NCI-H1436 treated with DMSO at 0.1 percent for 48 hours (cell line): ENCODE results near the gene REPS2.

Experiments used
- DNase-seq: peaks from one replicate; lab custom pipeline; 2025; lab: John Stamatoyannopoulos, UW

Gene REPS2

DNA sequence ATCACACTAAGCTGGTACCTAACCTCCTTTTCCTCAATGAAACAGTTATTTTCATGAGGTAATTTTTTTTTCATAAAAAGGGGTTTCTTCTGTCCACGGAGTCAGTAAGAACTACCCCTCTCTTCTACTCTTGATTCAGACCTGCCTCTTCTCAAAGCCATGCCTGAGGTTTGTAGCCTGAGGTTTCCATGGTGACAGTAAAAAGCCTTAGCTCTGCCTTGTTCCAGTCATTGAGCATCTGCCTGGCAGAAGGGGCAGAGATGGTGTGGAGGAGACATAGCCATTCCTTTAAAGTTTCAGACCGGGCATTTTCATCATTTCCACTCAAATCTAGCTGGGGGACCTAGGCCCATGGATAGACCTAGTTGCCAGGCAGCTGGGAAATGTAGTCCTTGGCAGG lies 135.5 kb downstream of the REPS2 start:
- no peak for DNase-seq

DNA sequence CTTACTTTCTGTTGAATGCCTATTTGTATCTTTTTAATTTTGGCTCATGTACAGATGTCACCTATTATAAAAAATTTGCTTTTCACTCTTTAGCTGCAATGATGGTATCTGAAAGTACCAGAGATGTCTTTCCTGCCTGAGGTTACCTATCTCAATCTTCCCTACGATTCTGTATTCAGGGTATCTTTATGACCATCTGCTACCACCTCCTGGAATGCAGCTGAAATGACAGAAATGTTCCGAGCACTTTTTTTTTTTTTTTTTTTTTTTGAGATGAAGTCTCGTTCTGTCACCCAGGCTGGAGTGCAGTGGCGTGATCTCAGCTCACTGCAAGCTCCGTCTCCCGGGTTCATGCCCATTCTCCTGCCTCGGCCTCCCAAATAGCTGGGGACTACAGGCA lies 136.4 kb downstream of the REPS2 start:
- DNase-seq: no peak

DNA sequence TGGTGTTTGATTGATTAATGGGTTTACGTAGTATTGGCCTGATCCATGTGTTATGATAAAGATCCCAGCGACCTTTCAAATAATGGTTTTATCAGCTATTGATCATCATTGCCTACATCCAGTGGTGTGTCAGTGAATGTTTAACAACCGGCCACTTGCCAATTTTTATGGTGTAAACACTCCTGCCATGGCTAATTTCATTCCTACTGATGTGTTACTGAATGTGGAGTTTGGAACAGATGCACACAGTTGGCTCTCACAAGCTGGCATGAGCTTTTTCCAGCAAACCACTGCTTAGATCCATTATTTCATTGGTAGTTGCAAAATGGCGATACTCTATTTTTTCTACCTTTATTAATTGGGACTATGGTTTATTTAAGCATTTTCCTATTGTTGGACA lies 139.9 kb downstream of the REPS2 start:
- no peak for DNase-seq

DNA sequence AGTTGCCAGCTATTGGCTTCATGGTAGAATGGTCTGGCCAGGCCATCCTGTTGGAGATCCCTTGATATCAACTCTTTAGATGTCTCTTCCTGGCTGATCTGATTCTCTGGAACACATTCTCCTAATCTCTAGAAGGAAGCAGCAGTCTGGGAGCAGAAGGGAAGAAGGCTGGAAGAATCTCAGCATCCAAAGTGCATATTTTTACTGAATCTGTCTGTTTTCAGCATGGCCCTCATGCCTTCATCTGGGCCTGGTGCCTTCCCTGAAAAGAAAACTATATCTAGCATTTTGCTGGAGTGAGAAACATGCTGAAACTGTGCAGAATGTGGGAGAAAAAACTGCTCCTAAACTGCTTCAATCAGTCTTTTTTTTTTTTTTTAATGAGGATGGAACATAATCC lies 148.7 kb downstream of the REPS2 start:
- DNase-seq: no peak

DNA sequence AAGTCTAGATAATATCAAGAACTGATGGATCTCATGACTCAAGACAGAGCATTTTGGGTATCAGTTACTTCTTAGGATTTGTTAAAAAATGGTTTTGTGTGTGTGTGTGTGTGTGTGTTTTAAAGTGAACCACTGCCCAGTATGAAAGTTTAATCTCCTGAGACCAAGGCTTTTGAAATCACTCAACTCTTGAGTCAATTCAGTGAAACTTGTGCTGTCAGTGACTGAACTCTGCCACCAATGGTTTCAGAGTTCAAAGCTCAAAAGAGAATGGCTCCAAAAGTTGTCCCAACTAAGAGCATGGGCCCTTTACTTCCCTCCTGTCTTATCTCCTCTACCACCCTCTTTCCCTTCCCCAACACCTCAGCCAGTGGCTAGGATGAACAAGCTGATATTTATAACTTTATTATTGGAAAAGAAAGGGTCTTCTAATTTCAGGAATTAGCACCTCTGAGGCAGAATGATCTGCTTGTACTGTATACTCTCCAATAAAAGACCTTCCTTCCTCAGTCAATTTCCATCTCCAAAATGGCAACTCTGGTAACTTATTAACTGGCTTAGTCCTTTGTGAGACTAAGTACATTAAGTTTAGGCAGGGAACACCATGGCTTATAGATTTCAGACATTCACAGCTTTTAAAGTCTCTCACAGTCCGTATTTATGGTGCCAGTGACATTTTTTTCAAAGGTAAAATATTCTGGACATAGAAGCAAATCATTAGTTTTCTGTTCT lies 152.2 kb downstream of the REPS2 start:
- DNase-seq: no peak

DNA sequence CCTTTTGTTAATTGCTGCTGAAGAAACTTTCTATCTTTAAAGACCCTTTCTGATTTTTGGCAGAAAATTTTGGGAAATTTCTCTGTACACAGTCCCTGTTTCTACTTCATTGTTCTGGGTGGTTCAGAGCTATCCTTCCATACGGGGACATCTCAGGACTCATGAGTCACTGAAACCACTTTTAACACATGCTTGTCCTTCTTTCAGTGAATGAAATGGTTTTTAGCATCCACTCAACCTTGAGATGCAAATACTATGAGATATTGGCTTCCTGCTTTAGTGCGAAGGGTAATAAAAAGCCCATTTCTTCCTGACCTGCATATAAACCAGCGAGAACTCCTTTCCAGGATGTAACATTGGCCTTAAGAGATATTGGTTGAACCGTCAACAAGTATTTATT lies 158.0 kb downstream of the REPS2 start:
- no peak for DNase-seq

DNA sequence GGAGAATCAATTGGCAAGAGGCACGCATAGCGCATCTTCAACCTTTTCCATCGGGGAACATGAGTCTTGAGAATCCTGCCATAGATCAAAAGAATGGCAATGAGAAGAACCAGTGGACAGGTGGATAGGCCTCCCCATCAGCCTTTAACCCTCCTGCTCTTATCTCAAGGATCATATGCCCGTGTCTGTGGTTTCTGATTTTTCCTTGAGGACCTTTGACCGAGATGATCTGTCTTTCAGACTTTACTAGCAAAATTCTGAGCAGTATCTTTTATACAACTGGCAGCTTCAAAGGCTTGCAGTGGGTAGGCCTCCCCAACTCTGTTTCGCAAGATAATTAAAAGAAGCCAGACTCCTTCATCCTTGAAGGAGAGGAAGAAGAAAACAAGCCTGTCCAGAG lies 174.4 kb downstream of the REPS2 start:
- DNase-seq: no peak

DNA sequence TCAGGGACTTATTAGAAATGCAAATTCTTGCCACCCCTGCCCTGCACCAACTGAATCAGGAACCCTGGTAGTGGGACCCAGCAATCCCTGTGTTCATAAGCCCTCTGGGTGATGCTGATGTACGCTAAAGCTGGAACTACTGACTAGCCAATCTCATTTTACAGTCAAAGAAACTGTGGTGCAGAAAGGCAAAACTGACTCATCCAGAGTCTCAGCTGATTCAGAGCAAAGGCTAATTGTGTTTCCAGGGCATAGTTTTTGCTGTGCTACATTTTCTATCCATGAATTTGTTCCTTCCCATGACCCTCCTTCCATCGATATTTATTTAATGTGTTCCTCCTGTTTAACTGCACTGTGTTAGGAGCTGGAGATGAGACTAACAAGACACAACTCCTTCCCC lies 207.5 kb downstream of the REPS2 start:
- DNase-seq: no peak

DNA sequence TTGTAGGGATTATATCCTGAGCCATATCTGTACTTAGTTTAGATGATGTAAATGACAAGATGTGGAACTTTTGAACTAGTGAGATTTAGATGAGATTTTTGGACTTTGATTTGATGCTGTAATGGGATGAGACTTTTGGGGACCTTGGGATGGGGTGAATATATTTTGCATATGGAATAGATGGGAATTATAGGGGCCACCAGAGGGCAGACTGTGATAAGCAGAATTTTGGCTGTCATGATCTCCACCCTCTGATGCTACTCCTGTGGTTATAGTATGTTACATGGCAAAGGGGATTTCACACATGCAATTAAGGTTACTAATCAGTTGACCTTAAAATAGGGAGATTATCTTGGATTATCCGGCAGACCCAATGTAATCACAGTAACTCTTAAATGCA lies 214.5 kb downstream of the REPS2 start:
- DNase-seq: no peak

DNA sequence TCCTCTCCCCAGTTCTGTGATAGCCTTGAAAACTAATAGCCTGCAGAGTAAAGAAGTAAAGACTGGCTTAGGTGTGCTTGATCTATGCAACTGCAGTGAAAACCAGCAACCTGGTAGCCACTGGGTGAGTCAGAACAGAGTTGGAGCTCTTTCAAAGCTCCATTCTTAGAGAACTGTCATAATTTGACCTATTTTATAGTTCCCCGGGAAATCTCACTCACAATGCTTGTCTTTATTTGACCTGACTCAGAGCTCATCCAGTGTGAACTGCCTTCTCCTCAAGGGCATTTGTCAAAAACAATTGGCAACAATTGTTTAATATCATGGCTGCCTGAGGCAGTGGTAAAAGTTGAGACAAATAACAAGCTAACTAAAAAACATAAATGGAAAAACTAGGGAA lies 215.5 kb downstream of the REPS2 start:
- no peak for DNase-seq

DNA sequence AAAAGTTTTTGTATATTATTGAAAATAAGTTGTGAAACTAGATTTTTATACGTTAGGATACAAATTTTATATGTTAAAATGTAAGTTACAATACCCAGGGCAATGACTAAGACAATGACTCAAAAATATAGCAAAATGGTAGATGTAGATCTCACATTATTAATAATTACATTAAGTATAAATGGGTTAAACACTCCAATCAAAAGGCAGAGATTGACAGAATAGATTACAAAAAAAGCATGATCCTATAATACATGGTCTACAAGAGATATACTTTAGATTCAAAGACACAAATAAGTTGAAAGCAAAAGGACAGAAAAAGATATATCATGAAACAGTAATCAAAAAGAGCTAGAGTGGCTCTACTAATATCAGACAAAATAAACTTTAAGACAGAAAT lies 217.6 kb downstream of the REPS2 start:
- DNase-seq: no peak

DNA sequence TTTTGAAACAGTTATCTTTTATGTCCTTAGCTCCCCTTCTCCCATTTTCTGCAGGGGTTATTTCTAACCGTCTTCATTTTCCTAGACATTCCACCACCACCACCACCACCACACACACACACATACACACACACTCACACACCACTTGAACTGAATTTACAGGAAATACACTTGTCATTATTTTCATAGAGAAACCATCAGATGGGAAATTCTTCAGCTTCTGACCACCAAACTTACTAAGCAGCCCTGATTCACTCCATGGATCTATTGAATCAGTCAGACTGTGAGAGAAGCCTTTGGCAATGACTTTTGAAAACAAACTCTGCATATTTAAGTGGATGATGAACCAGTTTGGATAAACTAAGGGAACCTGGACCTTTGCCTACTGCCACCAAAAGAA lies 218.5 kb downstream of the REPS2 start:
- no peak for DNase-seq

DNA sequence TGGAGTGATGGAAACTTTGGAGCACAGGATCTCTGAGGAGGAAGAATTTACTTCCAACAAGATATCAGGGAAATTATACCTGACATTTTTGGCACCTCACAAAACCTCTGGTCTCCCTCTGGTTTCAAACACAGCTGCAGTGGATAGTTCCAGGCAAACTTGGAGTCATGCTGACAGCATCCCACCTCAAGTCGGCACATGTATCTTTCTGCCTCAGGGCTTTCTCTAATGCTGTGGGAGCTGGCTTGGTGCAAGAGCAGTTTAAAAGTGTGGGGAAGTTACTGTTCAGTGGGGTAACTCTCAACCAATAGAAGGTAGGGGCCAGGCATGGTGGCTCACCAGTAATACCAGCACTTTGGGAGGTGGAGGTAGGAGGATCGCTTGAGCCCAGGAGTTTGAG lies 221.5 kb downstream of the REPS2 start:
- DNase-seq: no peak

DNA sequence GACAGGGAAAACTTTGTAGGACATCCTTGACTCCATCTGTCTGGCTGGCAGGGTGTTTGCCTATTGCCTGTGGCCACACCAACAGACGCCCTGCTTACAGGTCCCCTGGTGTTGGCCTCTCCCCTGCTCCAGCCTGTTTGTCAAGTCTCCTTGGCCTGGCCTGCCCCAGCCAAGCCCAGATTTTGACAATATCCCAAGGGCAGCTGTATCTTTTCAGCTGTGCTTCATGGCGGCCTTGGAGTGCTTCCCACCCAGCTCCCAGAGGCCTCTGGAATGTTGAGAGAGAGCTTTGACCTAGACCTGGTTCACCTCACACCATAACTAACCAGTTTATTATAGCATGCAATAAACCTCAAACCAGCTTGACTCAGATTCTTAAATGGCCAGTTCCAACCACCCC lies 224.5 kb downstream of the REPS2 start:
- no peak for DNase-seq

DNA sequence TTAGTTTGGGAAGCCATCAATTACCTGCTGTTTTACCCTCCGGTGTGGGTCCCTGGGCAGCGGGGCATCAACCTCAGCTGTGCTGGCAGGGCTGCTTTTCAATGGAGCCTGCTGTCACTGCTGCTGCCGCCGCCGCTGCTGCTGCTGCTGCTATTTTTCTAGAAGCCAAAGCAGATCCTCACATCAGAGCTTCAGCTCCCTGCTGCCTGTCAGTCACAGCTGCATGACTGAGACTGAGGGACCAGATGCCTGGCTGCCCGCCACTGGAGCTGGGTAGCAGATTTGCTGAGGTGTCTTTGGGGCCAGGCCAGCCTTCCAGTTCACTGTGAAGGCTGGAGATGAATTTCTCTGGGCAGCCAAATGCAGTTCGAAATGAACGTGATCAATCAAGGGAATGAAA lies 228.2 kb downstream of the REPS2 start:
- DNase-seq: no peak

DNA sequence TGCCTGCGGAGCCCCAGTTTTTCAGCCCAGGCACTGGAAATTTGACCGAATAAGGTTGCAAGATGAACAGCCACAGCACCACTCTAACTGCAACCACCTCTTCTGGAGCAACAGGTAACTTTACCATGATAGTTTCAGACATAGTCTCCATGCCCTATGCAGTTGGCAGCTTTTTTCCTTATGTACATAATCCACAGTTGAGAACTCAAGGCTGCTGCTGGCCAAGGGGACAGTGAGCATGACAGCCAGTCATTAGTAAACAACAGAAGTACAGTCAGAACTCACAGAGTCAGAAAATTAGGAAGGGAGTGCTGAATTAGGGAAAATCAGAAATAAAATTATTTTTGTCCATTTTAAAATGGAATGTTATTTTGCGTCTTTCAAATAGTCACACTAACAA lies 235.9 kb downstream of the REPS2 start:
- no peak for DNase-seq

DNA sequence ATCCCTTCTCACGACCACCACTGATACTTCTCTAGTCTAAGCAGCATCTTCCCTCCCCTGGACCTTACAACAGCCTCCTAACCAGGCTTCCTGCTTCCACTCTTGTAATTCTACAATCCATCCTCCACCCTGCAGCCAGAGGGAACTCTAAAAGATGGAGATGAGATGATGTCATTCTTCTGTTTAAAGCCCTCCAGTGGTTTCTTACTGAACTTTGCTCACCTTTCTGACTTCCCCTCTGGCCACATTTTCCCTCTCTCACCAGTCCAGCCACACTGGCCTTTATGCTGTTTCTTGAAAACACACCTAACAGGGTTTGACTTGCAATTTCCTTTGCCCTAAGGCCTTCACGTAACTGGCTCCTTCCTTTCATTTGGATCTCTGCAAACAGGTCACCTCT lies 237.1 kb downstream of the REPS2 start:
- no peak for DNase-seq

DNA sequence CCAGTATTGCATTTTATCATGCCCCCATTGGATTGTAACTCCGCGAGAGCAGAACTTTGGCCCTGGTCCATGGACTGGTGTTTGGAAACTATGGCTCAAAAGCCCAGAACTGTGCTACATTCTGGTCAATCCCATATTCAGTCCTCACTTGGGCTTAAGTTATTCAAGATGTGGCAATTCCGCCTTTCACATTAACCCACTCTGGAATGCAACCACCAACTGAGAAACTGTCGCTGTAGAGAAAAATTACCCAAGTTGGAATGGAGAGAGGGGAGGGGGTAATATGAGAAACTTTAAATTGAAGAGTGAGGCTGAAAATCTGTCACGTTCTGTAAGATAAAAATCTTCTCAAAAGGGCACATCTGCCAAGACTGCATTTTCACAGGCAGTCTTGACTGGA lies 239.0 kb downstream of the REPS2 start:
- no peak for DNase-seq

DNA sequence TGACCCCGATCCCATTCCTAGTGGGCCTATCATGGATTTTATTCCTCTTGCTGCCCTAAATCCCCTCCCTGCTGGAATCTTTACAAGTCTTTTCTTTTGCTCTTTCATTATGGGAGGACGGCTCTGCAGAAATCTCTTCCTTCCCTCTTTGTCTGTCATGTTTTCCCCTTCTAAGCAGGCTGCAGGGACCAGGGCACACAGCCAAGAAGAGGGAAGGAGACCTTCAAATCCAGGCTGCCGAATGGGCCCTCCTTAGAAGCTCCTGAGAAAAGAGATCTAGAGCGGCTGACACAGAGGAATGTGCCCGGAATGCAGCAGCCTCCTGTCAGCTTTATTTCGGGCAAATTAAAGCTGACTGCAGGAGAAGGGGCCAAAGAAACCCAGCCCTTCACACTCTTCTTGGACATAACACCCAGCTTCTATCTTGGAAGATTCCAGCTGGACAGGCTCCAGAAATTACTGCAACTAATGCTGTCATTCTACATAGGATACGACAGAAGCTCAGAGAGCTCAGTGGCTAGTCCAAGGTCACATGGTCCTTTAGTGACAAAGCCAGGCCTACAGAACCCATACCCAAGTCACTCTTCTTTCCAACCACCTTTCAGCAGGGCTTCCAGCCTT lies 240.8 kb downstream of the REPS2 start:
- DNase-seq: no peak

DNA sequence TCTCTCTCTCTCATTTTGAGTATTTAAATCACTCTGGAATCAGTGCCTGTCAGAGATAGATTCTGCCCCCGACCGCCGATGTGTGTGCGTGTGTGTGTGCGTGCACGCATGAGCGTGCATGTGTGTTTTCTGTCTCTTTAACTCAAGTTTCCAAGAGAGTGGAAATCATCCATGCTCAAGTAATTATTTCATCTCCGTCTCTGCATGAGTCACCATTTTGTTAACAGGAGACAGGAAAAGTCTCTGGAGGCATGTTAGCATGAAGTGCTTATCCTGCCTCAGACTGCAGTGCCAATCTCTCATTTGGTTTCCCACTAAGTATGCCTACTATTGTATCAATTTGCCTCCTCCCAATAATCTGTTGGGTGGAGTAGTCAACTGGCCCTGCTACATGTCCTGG lies 245.6 kb downstream of the REPS2 start:
- DNase-seq: no peak
